Breast epithelium (tissue), 3 donors: ENCODE results near the gene LBP.

Experiments used
- POLR2A ChIP-seq: fragments of 450-650 bp; IDR thresholded peaks from one replicate; pipeline ENCODE4 v1.6.1; 2016; ENCODE audit warnings: antibody characterized with exemption, mild to moderate bottlenecking, moderate library complexity
- TF ChIP-seq, protein P1 (sequence below), 3 donors: fragments of 450-650 bp; IDR thresholded peaks; one replicate each; pipeline ENCODE4 v1.5.1; 2016 to 2017; ENCODE audit warnings: antibody characterized with exemption in 3 of 3, mild to moderate bottlenecking in 3 of 3, moderate library complexity in 3 of 3

- TF ChIP-seq, protein P1, sequence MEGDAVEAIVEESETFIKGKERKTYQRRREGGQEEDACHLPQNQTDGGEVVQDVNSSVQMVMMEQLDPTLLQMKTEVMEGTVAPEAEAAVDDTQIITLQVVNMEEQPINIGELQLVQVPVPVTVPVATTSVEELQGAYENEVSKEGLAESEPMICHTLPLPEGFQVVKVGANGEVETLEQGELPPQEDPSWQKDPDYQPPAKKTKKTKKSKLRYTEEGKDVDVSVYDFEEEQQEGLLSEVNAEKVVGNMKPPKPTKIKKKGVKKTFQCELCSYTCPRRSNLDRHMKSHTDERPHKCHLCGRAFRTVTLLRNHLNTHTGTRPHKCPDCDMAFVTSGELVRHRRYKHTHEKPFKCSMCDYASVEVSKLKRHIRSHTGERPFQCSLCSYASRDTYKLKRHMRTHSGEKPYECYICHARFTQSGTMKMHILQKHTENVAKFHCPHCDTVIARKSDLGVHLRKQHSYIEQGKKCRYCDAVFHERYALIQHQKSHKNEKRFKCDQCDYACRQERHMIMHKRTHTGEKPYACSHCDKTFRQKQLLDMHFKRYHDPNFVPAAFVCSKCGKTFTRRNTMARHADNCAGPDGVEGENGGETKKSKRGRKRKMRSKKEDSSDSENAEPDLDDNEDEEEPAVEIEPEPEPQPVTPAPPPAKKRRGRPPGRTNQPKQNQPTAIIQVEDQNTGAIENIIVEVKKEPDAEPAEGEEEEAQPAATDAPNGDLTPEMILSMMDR (IDR thresholded peaks at IDR 0.05): no peak
- no peak for TF ChIP-seq POLR2A
These were observed 459 bp downstream of the LBP start for GRCh38 chr20:38346741-38347140.
